ENCODE measurements around the gene FZR1.

GRCh38 chr19:3544058-3544376 is 37.9 kb downstream of the FZR1 start:
- TF ChIP-seq CTCF (IDR thresholded peaks at IDR 0.05), result no peak
- no peak for TF ChIP-seq POLR2A (IDR thresholded peaks at IDR 0.05)

Data from ovary (tissue), 3 donors.